K562 (cell line): ENCODE data around the gene ARRB2. TPM values are rescaled to one million over a fixed set of nuclear protein-coding genes. Genes with fewer than 3 reads are reported as not detected.

Experiments used
- ARID3B ChIP-seq: fragments of 250-450 bp; sonication (Bioruptor Pico); IDR thresholded peaks from 2 replicates; pipeline ENCODE4 v1.4.0; 2020; ENCODE audit warnings: borderline replicate concordance
- CREB3 ChIP-seq: fragments of 450-650 bp; conservative IDR thresholded peaks from 2 replicates; pipeline ENCODE4 v1.6.1; 2016; ENCODE audit warnings: missing genetic modification characterization, low read depth, mild to moderate bottlenecking, missing compliant biosample characterization, moderate library complexity
- ETS1 ChIP-seq: conservative IDR thresholded peaks from 2 replicates; pipeline ENCODE4 v1.6.1; 2011; ENCODE audit warnings: low read depth, mild to moderate bottlenecking, low read length; ENCODE audit not compliant: control insufficient read depth
- GABPA ChIP-seq: fragments of 200-800 bp; sonication (Bioruptor generic); conservative IDR thresholded peaks from 2 replicates; pipeline ENCODE4 v1.6.1; 2016; ENCODE audit warnings: low read depth, missing genetic modification characterization, missing compliant biosample characterization
- MCM3 ChIP-seq: fragments of 450-650 bp; IDR thresholded peaks from 2 replicates; pipeline ENCODE4 v1.6.1; 2016
- MEF2D ChIP-seq: conservative IDR thresholded peaks from 2 replicates; pipeline ENCODE4 v1.6.1; 2016; ENCODE audit warnings: low read depth, missing genetic modification characterization, missing compliant biosample characterization
- PATZ1 ChIP-seq: fragments of 250-450 bp; sonication (Bioruptor Pico); IDR thresholded peaks from 2 replicates; pipeline ENCODE4 v1.5.0; 2020; ENCODE audit warnings: mild to moderate bottlenecking, borderline replicate concordance
- POLR2AphosphoS2 ChIP-seq: IDR thresholded peaks from 2 replicates; pipeline ENCODE4 v1.6.1; 2012; ENCODE audit warnings: low read length, improper control_type of control experiment
- POLR2B ChIP-seq: fragments of 450-650 bp; IDR thresholded peaks from 2 replicates; pipeline ENCODE4 v1.6.1; 2018; ENCODE audit warnings: low read depth; ENCODE audit not compliant: partially characterized antibody
- SIN3B ChIP-seq: fragments of 450-650 bp; IDR thresholded peaks from 2 replicates; pipeline ENCODE4 v1.6.1; 2017; ENCODE audit warnings: low read depth, mild to moderate bottlenecking, moderate library complexity
- SNIP1 ChIP-seq: fragments of 450-650 bp; IDR thresholded peaks from 2 replicates; pipeline ENCODE4 v1.7.1; 2017; ENCODE audit warnings: low read depth, mild to moderate bottlenecking
- SOX6 ChIP-seq: fragments of 450-650 bp; IDR thresholded peaks from 2 replicates; pipeline ENCODE4 v1.6.1; 2014; ENCODE audit warnings: mild to moderate bottlenecking
- SRSF7 ChIP-seq: fragments of 200-400 bp; formaldehyde crosslinking; optimal IDR thresholded peaks from 2 replicates; pipeline ENCODE3; 2017; ENCODE audit warnings: mild to moderate bottlenecking, low read depth, low read length
- ZNF274 ChIP-seq: IDR thresholded peaks from 2 replicates; pipeline ENCODE4 v1.6.1; 2011; ENCODE audit warnings: low read depth, mild to moderate bottlenecking, low read length, moderate library complexity, borderline replicate concordance
- ZNF277 ChIP-seq: fragments of 250-450 bp; sonication (Bioruptor Pico); IDR thresholded peaks from 2 replicates; pipeline ENCODE4 v1.8.0; 2022; ENCODE audit warnings: inconsistent platforms, mild to moderate bottlenecking, moderate library complexity, borderline replicate concordance
- ZNF583 ChIP-seq: fragments of 250-450 bp; sonication (Bioruptor Pico); IDR thresholded peaks from 2 replicates; pipeline ENCODE4 v1.4.0; 2020
- polyA plus RNA-seq, 8 experiments: library from polyadenylated mRNA; depleted of rRNA in 4 of 8; stranded (reverse) in 5 of 8; unstranded in 3 of 8; fragments of >200 nt; fragmentation: Nextera tagmentation in 2 of 8; fragmentation: Illumina TruSeq in 1 of 8; extraction: Ambion mirVana in 2 of 8; extraction: Trizol in 1 of 8; gene quantifications; 2 replicates each; pipeline versions ENCODE4 v1.2.1 to v1.2.3, GENCODE V29; 2011 to 2014; ENCODE audit warnings: inconsistent platforms in 1 of 8, missing spikeins in 1 of 8
- total RNA-seq, 7 experiments: library from RNA; depleted of rRNA in 6 of 7; stranded (reverse); fragments of >200 nt in 6 of 7; fragmentation: Illumina TruSeq in 2 of 7; extraction: Trizol in 2 of 7; gene quantifications; 2 replicates each; pipeline versions ENCODE4 v1.2.1 to v1.2.3, GENCODE V29; 2011 to 2021; ENCODE audit warnings: low replicate concordance in 1 of 7
- TF ChIP-seq, protein P1 (sequence below): sonication (generic); formaldehyde crosslinking; IDR thresholded peaks from 2 replicates; pipeline ENCODE4 v1.8.1; 2023; ENCODE audit warnings: mild to moderate bottlenecking, missing genetic modification reagents

ARRB2 gene
- total and polyA plus RNA-seq, 9 of the 15 experiments (the other 6 are each of a cell fraction or from before 2014, with no cell fraction given) = 0.79 to 15.3 (median 8.8) TPM

- no peak for TF ChIP-seq SOX6
- no peak for TF ChIP-seq CREB3 (tag)
- TF ChIP-seq POLR2B = no peak
- no peak for TF ChIP-seq SIN3B
- TF ChIP-seq ARID3B (CRISPR knock-in tag) = no peak
- no peak for TF ChIP-seq SNIP1
- no peak for TF ChIP-seq GABPA (tag)
- TF ChIP-seq ZNF277 (CRISPR knock-in tag) = no peak
- TF ChIP-seq PATZ1 (CRISPR knock-in tag) = no peak
- TF ChIP-seq ZNF274 = no peak
- no peak for TF ChIP-seq MCM3
- no peak for TF ChIP-seq ZNF583 (CRISPR knock-in tag)
- no peak for TF ChIP-seq MEF2D (tag)
- no peak for TF ChIP-seq POLR2AphosphoS2
- TF ChIP-seq, protein P1, sequence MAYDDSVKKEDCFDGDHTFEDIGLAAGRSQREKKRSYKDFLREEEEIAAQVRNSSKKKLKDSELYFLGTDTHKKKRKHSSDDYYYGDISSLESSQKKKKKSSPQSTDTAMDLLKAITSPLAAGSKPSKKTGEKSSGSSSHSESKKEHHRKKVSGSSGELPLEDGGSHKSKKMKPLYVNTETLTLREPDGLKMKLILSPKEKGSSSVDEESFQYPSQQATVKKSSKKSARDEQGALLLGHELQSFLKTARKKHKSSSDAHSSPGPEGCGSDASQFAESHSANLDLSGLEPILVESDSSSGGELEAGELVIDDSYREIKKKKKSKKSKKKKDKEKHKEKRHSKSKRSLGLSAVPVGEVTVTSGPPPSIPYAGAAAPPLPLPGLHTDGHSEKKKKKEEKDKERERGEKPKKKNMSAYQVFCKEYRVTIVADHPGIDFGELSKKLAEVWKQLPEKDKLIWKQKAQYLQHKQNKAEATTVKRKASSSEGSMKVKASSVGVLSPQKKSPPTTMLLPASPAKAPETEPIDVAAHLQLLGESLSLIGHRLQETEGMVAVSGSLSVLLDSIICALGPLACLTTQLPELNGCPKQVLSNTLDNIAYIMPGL (CRISPR knock-in tag) = no peak
- TF ChIP-seq SRSF7 = no peak
- TF ChIP-seq ETS1 = no peak
- TF ChIP-seq, all 486 proteins: peak for 0
Observed at GRCh38 chr17:4720787-4721186, 10.4 kb downstream of the ARRB2 start (continued).
